Loucy (cell line): ENCODE results near the gene ATP1B3.

Experiments
- EZH2phosphoT487 ChIP-seq: fragments of 200-600 bp; IDR thresholded peaks from 2 replicates; pipeline ENCODE4 v1.6.1; 2018; ENCODE audit warnings: antibody characterized with exemption, mild to moderate bottlenecking, moderate library complexity, borderline replicate concordance
- TF ChIP-seq, protein P1 (sequence below): fragments of 200-600 bp; sonication (generic); conservative IDR thresholded peaks from 2 replicates; pipeline ENCODE4 v1.5.1; 2014; ENCODE audit warnings: mild to moderate bottlenecking, antibody characterized with exemption, low read length

DNA sequence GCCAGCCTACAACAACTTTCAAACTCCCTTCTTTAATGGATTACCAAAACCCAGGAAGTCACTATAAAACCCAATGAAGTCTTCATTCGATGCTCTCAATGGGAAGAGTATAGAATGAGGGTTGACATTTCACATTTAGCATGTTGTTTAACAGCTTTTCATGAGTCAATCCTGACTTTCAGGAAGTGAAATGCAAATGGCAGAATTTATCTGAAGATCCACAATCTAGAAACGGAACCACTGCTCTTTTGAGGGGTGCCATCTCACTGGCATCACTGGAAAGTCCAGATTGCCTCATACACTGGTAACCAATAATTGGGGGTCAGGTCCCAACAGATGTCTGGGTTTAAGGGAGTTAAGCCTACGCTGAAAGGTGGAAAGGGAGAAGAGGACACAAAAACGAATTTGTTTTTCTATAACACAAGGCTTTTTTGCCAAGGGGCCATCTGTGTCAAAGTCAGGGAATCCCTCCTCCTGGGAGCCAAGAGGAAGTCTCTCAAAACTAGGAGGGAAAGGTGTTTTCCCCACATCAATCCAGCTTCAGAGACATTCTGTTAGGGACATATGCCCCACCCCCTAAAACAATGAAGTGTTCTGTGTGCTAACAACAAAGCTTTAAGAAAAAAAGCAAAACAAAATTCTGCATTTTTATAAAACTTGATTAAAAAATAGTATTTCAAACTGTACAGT lies 12.0 kb upstream of the ATP1B3 start:
- TF ChIP-seq, protein P1, sequence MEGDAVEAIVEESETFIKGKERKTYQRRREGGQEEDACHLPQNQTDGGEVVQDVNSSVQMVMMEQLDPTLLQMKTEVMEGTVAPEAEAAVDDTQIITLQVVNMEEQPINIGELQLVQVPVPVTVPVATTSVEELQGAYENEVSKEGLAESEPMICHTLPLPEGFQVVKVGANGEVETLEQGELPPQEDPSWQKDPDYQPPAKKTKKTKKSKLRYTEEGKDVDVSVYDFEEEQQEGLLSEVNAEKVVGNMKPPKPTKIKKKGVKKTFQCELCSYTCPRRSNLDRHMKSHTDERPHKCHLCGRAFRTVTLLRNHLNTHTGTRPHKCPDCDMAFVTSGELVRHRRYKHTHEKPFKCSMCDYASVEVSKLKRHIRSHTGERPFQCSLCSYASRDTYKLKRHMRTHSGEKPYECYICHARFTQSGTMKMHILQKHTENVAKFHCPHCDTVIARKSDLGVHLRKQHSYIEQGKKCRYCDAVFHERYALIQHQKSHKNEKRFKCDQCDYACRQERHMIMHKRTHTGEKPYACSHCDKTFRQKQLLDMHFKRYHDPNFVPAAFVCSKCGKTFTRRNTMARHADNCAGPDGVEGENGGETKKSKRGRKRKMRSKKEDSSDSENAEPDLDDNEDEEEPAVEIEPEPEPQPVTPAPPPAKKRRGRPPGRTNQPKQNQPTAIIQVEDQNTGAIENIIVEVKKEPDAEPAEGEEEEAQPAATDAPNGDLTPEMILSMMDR, result no peak
- TF ChIP-seq EZH2phosphoT487, result no peak
